H1 (cell line): Measurements from ENCODE around the gene UNC13C. TPM values are rescaled to one million over a fixed set of nuclear protein-coding genes. Genes with fewer than 3 reads are reported as not detected.

Experiments
- CTCF ChIA-PET: fragments of 300-600 bp; sonication (Branson Sonifier 250); formaldehyde crosslinking; loops from one replicate; lab custom pipeline; 2021; ENCODE audit not compliant: partially characterized antibody; lab: Charles Lee
- POLR2A ChIA-PET: fragments of 300-600 bp; sonication (Branson Sonifier 250); formaldehyde crosslinking; loops from one replicate; lab custom pipeline; 2021; ENCODE audit warnings: inconsistent platforms; ENCODE audit not compliant: partially characterized antibody; lab: Charles Lee
- DNase-seq, 2 experiments: peaks; one replicate each; pipeline versions ENCODE4 v3.0.0 to v3.0.0-alpha.2; 2010 to 2022; ENCODE audit warnings: low spot score in 2 of 2, low read depth in 1 of 2, mixed read lengths in 1 of 2
- FAIRE-seq: peaks from 2 replicates; lab custom pipeline; 2011; peaks lifted over from hg19 to GRCh38; lab: Jason Lieb, UNC
- H2AFZ ChIP-seq: 2 replicates; pipeline ENCODE4 v1.8.1; 2012; ENCODE audit warnings: low read length, inconsistent platforms
- H2AK5ac ChIP-seq: 2 replicates; pipeline ENCODE4 v1.6.1; 2013; ENCODE audit warnings: low read depth, low read length
- H2BK120ac ChIP-seq: replicated peaks from 2 replicates; pipeline ENCODE3; 2013; ENCODE audit warnings: low read depth, low read length, inconsistent platforms
- H2BK12ac ChIP-seq: 2 replicates; pipeline ENCODE4 v1.6.1; 2013; ENCODE audit warnings: low read depth, low read length
- H2BK15ac ChIP-seq: 2 replicates; pipeline ENCODE4 v1.6.1; 2013; ENCODE audit warnings: low read length
- H2BK20ac ChIP-seq: 2 replicates; pipeline ENCODE4 v1.6.1; 2013; ENCODE audit warnings: low read length
- H2BK5ac ChIP-seq: 2 replicates; pipeline ENCODE4 v1.6.1; 2013; ENCODE audit warnings: low read depth, low read length
- H3K14ac ChIP-seq: 2 replicates; pipeline ENCODE4 v1.6.1; 2013; ENCODE audit warnings: inconsistent platforms; ENCODE audit not compliant: insufficient read length
- H3K18ac ChIP-seq: 2 replicates; pipeline ENCODE4 v1.6.1; 2013; ENCODE audit warnings: low read length; ENCODE audit errors: extremely low read depth
- H3K23ac ChIP-seq: 2 replicates; pipeline ENCODE4 v1.6.1; 2013; ENCODE audit warnings: inconsistent platforms; ENCODE audit not compliant: insufficient read length
- H3K23me2 ChIP-seq: 2 replicates; pipeline ENCODE4 v1.6.1; 2013; ENCODE audit warnings: low read depth, low read length
- H3K27ac ChIP-seq: 2 replicates; pipeline ENCODE4 v1.6.1; 2011; ENCODE audit warnings: low read depth, low read length, inconsistent platforms
- H3K27me3 ChIP-seq, 4 experiments: replicated peaks in 1 of 4; 1 replicate in 1 of 4; 2 replicates in 3 of 4; pipeline versions ENCODE4 v1.6.1 to v1.8.1; 2011 to 2013; ENCODE audit warnings: low read length in 3 of 4, mild to moderate bottlenecking in 3 of 4, inconsistent platforms in 2 of 4, mixed read lengths in 2 of 4, moderate library complexity in 1 of 4; ENCODE audit not compliant: control insufficient read depth in 3 of 4, insufficient read depth in 3 of 4; ENCODE audit errors: extremely low read depth in 1 of 4
- H3K36me3 ChIP-seq, 4 experiments: 2 replicates each; pipeline versions ENCODE4 v1.6.1 to v1.8.1; 2011 to 2013; ENCODE audit warnings: mild to moderate bottlenecking in 4 of 4, low read length in 3 of 4, moderate library complexity in 2 of 4, control low read depth in 1 of 4, inconsistent platforms in 1 of 4; ENCODE audit not compliant: insufficient read depth in 4 of 4, control insufficient read depth in 2 of 4
- H3K4ac ChIP-seq: replicated peaks from 2 replicates; pipeline ENCODE3; 2013; ENCODE audit warnings: low read length, low read depth, mixed read lengths, inconsistent platforms; ENCODE audit not compliant: insufficient read length
- H3K4me1 ChIP-seq, 4 experiments: replicated peaks in 1 of 4; 1 replicate in 1 of 4; 2 replicates in 3 of 4; pipeline versions ENCODE4 v1.6.1 to v1.8.1; 2011 to 2013; ENCODE audit warnings: low read length in 3 of 4, inconsistent platforms in 2 of 4, mixed read lengths in 1 of 4; ENCODE audit not compliant: insufficient read depth in 4 of 4, control insufficient read depth in 3 of 4
- H3K4me2 ChIP-seq, 2 experiments: 2 replicates each; pipeline versions ENCODE4 v1.6.1 to v1.8.1; 2011 to 2013; ENCODE audit warnings: low read depth in 2 of 2, low read length in 2 of 2, control low read depth in 1 of 2, inconsistent platforms in 1 of 2, mild to moderate bottlenecking in 1 of 2; ENCODE audit not compliant: insufficient read depth in 1 of 2
- H3K4me3 ChIP-seq, 4 experiments: fragments of 200-600, 300-600 bp in 1 of 4; sonication (generic), shearing (Covaris generic), sonication (Bioruptor Twin) in 1 of 4; 2 replicates each; pipeline versions ENCODE4 v1.5.1 to v1.8.1; 2011 to 2016; ENCODE audit warnings: low read length in 4 of 4, low read depth in 3 of 4, control low read depth in 2 of 4, inconsistent platforms in 2 of 4, mild to moderate bottlenecking in 2 of 4, mixed read lengths in 1 of 4, moderate library complexity in 1 of 4; ENCODE audit not compliant: insufficient read depth in 2 of 4; ENCODE audit errors: extremely low read depth in 1 of 4
- H3K56ac ChIP-seq: replicated peaks from 2 replicates; pipeline ENCODE3; 2013; ENCODE audit warnings: low read depth, mild to moderate bottlenecking, mixed read lengths, low read length, inconsistent platforms; ENCODE audit not compliant: insufficient read length
- H3K79me1 ChIP-seq: 2 replicates; pipeline ENCODE4 v1.6.1; 2013; ENCODE audit warnings: low read depth, low read length, control low read depth
- H3K79me2 ChIP-seq, 2 experiments: 2 replicates each; pipeline versions ENCODE4 v1.6.1 to v1.8.1; 2012 to 2013; ENCODE audit warnings: low read length in 2 of 2, mild to moderate bottlenecking in 2 of 2, inconsistent platforms in 1 of 2; ENCODE audit not compliant: insufficient read depth in 2 of 2, control insufficient read depth in 1 of 2
- H3K9ac ChIP-seq, 4 experiments: replicated peaks in 1 of 4; 1 replicate in 1 of 4; 2 replicates in 3 of 4; pipeline versions ENCODE4 v1.6.1 to v1.8.1; 2011 to 2013; ENCODE audit warnings: low read depth in 3 of 4, low read length in 3 of 4, control low read depth in 2 of 4, mild to moderate bottlenecking in 2 of 4, moderate library complexity in 2 of 4, inconsistent platforms in 1 of 4; ENCODE audit errors: extremely low read depth in 1 of 4
- H3K9me3 ChIP-seq, 2 experiments: 2 replicates each; pipeline versions ENCODE4 v1.6.1 to v1.8.1; 2012 to 2013; ENCODE audit warnings: mild to moderate bottlenecking in 2 of 2, moderate library complexity in 2 of 2, control low read depth in 1 of 2, inconsistent platforms in 1 of 2, low read depth in 1 of 2, low read length in 1 of 2, mixed read lengths in 1 of 2; ENCODE audit not compliant: insufficient read depth in 2 of 2
- H4K20me1 ChIP-seq, 2 experiments: replicated peaks in 1 of 2; 2 replicates each; pipeline versions ENCODE3 to v1.8.1; 2011 to 2013; ENCODE audit warnings: inconsistent platforms in 2 of 2, low read length in 2 of 2, mild to moderate bottlenecking in 1 of 2; ENCODE audit not compliant: insufficient read depth in 2 of 2, control insufficient read depth in 1 of 2
- H4K5ac ChIP-seq: 2 replicates; pipeline ENCODE4 v1.6.1; 2013; ENCODE audit warnings: low read length, low read depth, mixed read lengths, inconsistent platforms; ENCODE audit not compliant: insufficient read length
- H4K8ac ChIP-seq: 2 replicates; pipeline ENCODE4 v1.8.0; 2013; ENCODE audit warnings: mild to moderate bottlenecking, moderate library complexity, low read length, inconsistent platforms; ENCODE audit not compliant: insufficient read depth; ENCODE audit errors: extremely low read depth
- H4K91ac ChIP-seq: replicated peaks from 2 replicates; pipeline ENCODE3; 2013; ENCODE audit warnings: low read length, mixed read lengths, inconsistent platforms; ENCODE audit not compliant: insufficient read length
- CHD1 ChIP-seq: IDR thresholded peaks from 2 replicates; pipeline ENCODE4 v1.6.1; 2012; ENCODE audit warnings: low read depth, low read length, improper control_type of control experiment
- WGBS, 2 experiments: shearing (Covaris generic) in 1 of 2; methylation state at CpG; one replicate each; pipeline versions ENCODE4 v1.1.6 to v1.1.7; 2013 to 2015; ENCODE audit warnings: low lambda C conversion rate in 2 of 2, mixed read lengths in 2 of 2, inconsistent platforms in 1 of 2, low coverage in 1 of 2, missing lambda C conversion rate in 1 of 2; ENCODE audit not compliant: insufficient replicate concordance in 2 of 2, insufficient coverage in 1 of 2, insufficient read length in 1 of 2; ENCODE audit errors: extremely low coverage in 1 of 2, missing lambda C conversion rate in 1 of 2; 5-methylcytosine and 5-hydroxymethylcytosine counted together
- polyA plus RNA-seq, 7 experiments: library from polyadenylated mRNA; depleted of rRNA in 3 of 7; stranded (reverse) in 5 of 7; unstranded in 2 of 7; fragments of >200 nt in 5 of 7; fragments of 200-250 nt in 2 of 7; gene quantifications; 1 replicate in 5 of 7; 2 replicates in 1 of 7; 4 replicates in 1 of 7; pipeline versions ENCODE4 v1.2.1 to v1.2.3, GENCODE V29; 2011 to 2013; ENCODE audit warnings: missing spikeins in 2 of 7, mixed read lengths in 2 of 7
- total RNA-seq: library from RNA; stranded (reverse); fragmentation: NEBNext Ultra II Directional; extraction: Animal tissue kit (Norgen Biotek cat#: 25700); gene quantifications from 2 replicates; pipeline ENCODE4 v1.2.1, GENCODE V29; 2021

UNC13C gene
- total and polyA plus RNA-seq, 2 of the 8 experiments (the other 6 are each of a cell fraction or from before 2014, with no cell fraction given) = 0.02 to 0.13 TPM

DNA sequence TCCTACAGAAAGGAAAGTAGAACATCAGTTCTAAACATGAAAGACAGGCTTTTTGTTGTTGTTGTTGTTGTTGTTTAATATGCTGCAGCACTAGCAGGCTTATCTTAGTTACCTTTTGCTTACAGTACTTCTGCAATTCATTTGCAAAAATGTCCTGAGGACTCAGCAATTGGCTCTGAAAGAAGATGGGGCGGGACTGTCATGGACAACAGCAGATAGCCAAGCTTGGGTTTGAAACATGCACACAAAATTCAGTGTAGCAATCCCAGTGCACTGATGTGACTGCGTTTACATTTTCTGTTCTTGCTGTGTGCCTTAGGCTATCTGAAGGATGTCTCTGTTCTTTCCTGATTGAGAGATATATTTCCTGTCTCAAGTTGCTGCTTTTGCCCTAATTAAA is 9.2 kb downstream of the UNC13C start:
- H2BK5ac ChIP-seq = no peak overlapping the region
- H4K20me1 ChIP-seq = no peaks in the 10 kb centered on the region
- no peak overlapping the region for H2BK15ac ChIP-seq
- peaks cover 0 to 25% of the 10 kb centered on the region in 2 experiments; a peak in 2 of 4 replicates for H3K9me3 ChIP-seq
- DNase-seq = no peak
- H2AK5ac ChIP-seq = no peak overlapping the region
- H3K9ac ChIP-seq = no peak overlapping the region
- H3K4me2 ChIP-seq = no peak overlapping the region
- ChIA-PET POLR2A (no interaction called here), CTCF (interaction anchor here (0.9 kb wide), 1 partner anchor 118 kb away, joined by 3 read pairs; no protein-coding TSS in a partner anchor)
- H3K4me3 ChIP-seq = no peak overlapping the region
- no peak overlapping the region for H3K4ac ChIP-seq
- H4K5ac ChIP-seq = no peak overlapping the region
- no peak overlapping the region for H3K14ac ChIP-seq
- WGBS, 2 experiments = 60% methylated on average over 2 of the region's 2 CpGs; no CpG with 5 or more reads in 1 of the 2 experiments
- no peak overlapping the region for H2AFZ ChIP-seq
- H3K79me2 ChIP-seq = no peaks in the 10 kb centered on the region
- FAIRE-seq = no peak
- H3K27ac ChIP-seq = no peak overlapping the region
- no peaks in the 10 kb centered on the region for H3K4me1 ChIP-seq
- H3K36me3 ChIP-seq = no peaks in the 10 kb centered on the region
- no peak overlapping the region for H4K8ac ChIP-seq
- H3K56ac ChIP-seq = no peak overlapping the region
- no peak overlapping the region for H2BK120ac ChIP-seq
- H3K18ac ChIP-seq = no peak overlapping the region
- no peak overlapping the region for H2BK12ac ChIP-seq
- H3K27me3 ChIP-seq = no peaks in the 10 kb centered on the region
- H3K23me2 ChIP-seq = no peaks in the 10 kb centered on the region
- no peaks in the 10 kb centered on the region for H3K79me1 ChIP-seq
- H4K91ac ChIP-seq = no peak overlapping the region
- no peak overlapping the region for H2BK20ac ChIP-seq
- H3K23ac ChIP-seq = no peak overlapping the region
- TF ChIP-seq CHD1 = no peak
